ENCODE data around the gene CNTNAP5.

Gene CNTNAP5

GRCh38 chr2:124887466-124887865 lies 862.4 kb downstream of the CNTNAP5 start:
- no peak for DNase-seq (ENCODE audit: low read depth)
- TF ChIP-seq, protein P1, sequence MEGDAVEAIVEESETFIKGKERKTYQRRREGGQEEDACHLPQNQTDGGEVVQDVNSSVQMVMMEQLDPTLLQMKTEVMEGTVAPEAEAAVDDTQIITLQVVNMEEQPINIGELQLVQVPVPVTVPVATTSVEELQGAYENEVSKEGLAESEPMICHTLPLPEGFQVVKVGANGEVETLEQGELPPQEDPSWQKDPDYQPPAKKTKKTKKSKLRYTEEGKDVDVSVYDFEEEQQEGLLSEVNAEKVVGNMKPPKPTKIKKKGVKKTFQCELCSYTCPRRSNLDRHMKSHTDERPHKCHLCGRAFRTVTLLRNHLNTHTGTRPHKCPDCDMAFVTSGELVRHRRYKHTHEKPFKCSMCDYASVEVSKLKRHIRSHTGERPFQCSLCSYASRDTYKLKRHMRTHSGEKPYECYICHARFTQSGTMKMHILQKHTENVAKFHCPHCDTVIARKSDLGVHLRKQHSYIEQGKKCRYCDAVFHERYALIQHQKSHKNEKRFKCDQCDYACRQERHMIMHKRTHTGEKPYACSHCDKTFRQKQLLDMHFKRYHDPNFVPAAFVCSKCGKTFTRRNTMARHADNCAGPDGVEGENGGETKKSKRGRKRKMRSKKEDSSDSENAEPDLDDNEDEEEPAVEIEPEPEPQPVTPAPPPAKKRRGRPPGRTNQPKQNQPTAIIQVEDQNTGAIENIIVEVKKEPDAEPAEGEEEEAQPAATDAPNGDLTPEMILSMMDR (IDR thresholded peaks at IDR 0.05; ENCODE audit: insufficient read depth, low read depth, low read length, missing control alignments) = no peak
- no peak overlapping the region for H3K4me3 ChIP-seq (ENCODE audit: low read depth, low read length)

- TF ChIP-seq, protein P1 (IDR thresholded peaks at IDR 0.05; ENCODE audit: insufficient read depth, low read depth, low read length, missing control alignments) = no peak
- H3K4me3 ChIP-seq (ENCODE audit: low read depth, low read length) = no peak overlapping the region
- no peak for DNase-seq (ENCODE audit: low read depth)
Observed at GRCh38 chr2:124888431-124888830, 863.3 kb downstream of the CNTNAP5 start.

- TF ChIP-seq, protein P1 (IDR thresholded peaks at IDR 0.05; ENCODE audit: insufficient read depth, low read depth, low read length, missing control alignments) = no peak
- H3K4me3 ChIP-seq (ENCODE audit: low read depth, low read length) = no peak overlapping the region
- DNase-seq (ENCODE audit: low read depth) = no peak
Observed at GRCh38 chr2:124894199-124894598, 869.1 kb downstream of the CNTNAP5 start.

GRCh38 chr2:124898827-124899226 lies 873.7 kb downstream of the CNTNAP5 start:
- TF ChIP-seq, protein P1 (IDR thresholded peaks at IDR 0.05; ENCODE audit: insufficient read depth, low read depth, low read length, missing control alignments) = no peak
- no peak overlapping the region for H3K4me3 ChIP-seq (ENCODE audit: low read depth, low read length)
- no peak for DNase-seq (ENCODE audit: low read depth)

DNA sequence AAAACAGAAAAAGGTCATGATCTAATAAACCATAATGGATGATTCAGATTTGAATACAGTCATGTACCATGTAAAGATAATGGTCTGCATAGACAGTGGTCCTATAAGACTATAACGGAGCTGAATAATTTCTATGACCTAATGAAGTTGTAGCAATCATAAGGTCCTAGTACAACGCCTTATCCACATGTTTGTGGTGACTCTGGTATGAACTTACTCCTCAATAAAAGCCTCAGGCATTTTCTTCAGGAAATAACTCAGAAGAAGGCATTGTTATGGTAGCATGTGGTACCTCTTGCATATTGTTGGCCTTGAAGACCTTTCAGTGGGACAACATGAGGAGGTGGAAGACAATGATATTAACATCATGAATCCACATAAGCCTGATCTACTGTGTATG lies 883.3 kb downstream of the CNTNAP5 start:
- no peak for DNase-seq (ENCODE audit: low read depth)
- no peak overlapping the region for H3K4me3 ChIP-seq (ENCODE audit: low read depth, low read length)
- TF ChIP-seq, protein P1 (IDR thresholded peaks at IDR 0.05; ENCODE audit: insufficient read depth, low read depth, low read length, missing control alignments) = no peak

DNA sequence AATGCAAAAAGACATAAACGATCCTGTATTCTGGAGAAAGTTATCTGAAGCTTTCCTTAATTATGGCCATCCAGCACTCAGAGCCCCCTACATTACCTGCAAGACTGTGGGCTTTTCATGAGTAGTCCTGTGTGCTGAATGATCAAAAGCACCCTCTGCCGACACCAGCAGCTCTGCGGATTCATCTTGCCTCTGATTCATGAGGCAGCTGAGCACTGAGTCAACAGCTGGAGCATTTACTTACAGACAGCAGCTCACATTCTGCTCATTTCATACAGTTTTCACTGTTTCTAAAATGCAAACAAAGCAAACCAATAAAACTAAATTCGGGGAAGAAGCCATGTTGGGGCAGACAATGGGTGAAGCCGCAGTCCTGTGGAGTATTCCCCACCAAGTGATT lies 886.5 kb downstream of the CNTNAP5 start:
- DNase-seq (ENCODE audit: low read depth) = no peak
- TF ChIP-seq, protein P1 (IDR thresholded peaks at IDR 0.05; ENCODE audit: insufficient read depth, low read depth, low read length, missing control alignments) = no peak
- H3K4me3 ChIP-seq (ENCODE audit: low read depth, low read length) = no peak overlapping the region

DNA sequence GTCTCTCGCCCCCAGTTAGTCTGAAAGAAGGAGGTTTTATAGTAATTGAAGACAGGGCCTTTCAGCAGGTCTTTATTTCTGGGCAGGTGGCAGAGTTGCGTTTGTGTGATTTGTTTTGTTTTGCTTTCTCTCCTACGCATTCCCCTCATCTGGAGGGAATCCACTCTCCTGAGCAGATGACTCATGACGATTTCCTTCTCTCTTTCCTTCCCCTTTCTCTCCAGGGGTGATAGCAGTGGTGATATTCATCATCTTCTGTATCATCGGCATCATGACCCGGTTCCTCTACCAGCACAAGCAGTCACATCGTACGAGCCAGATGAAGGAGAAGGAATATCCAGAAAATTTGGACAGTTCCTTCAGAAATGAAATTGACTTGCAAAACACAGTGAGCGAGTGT lies 888.8 kb downstream of the CNTNAP5 start:
- no peak for DNase-seq (ENCODE audit: low read depth)
- H3K4me3 ChIP-seq (ENCODE audit: low read depth, low read length) = no peak overlapping the region

More for the DNA sequence above, 888.8 kb downstream of the CNTNAP5 start:
- TF ChIP-seq, protein P1 (IDR thresholded peaks at IDR 0.05; ENCODE audit: insufficient read depth, low read depth, low read length, missing control alignments) = no peak
